Calu3 (cell line): Measurements from ENCODE around the gene SNCAIP. TPM values are rescaled to one million over a fixed set of nuclear protein-coding genes. Genes with fewer than 3 reads are reported as not detected.

ENCODE experiments used
- BruUV-seq: library from RNA; stranded (reverse); fragments of 400-500 nt; replicated peaks from 2 replicates; lab custom pipeline; 2021; lab: Mats Ljungman, UMichigan
- CTCF ChIA-PET: fragments of 300-600 bp; sonication (Branson Sonifier 250); formaldehyde crosslinking; loops from one replicate; lab custom pipeline; 2022; ENCODE audit warnings: antibody characterized with exemption; lab: Charles Lee
- DNase-seq: peaks from one replicate; pipeline ENCODE4 v3.0.0; 2022
- H3K27ac Mint-ChIP-seq: one replicate; pipeline ENCODE4 v1.8.0; 2022; ENCODE audit warnings: mixed read lengths; ENCODE audit not compliant: unreplicated experiment
- H3K27me3 Mint-ChIP-seq: one replicate; pipeline ENCODE4 v1.8.0; 2022; ENCODE audit warnings: mixed read lengths; ENCODE audit not compliant: unreplicated experiment
- H3K36me3 Mint-ChIP-seq: one replicate; pipeline ENCODE4 v1.8.0; 2022; ENCODE audit warnings: mild to moderate bottlenecking, moderate library complexity, mixed read lengths; ENCODE audit not compliant: insufficient read depth, unreplicated experiment
- H3K4me1 Mint-ChIP-seq: one replicate; pipeline ENCODE4 v1.8.0; 2022; ENCODE audit warnings: mild to moderate bottlenecking, low read depth, mixed read lengths; ENCODE audit not compliant: unreplicated experiment
- H3K4me3 Mint-ChIP-seq: one replicate; pipeline ENCODE4 v1.8.0; 2022; ENCODE audit warnings: mild to moderate bottlenecking, low read depth, moderate library complexity, mixed read lengths; ENCODE audit not compliant: unreplicated experiment
- H3K9me3 Mint-ChIP-seq: one replicate; pipeline ENCODE4 v1.8.0; 2022; ENCODE audit warnings: low read depth, mixed read lengths; ENCODE audit not compliant: unreplicated experiment
- intact Hi-C: fragments of 100-400 bp; cut with micrococcal nuclease; formaldehyde crosslinking; loops from one replicate; pipeline ENCODE4 v1.10.0; 2022; ENCODE audit not compliant: unreplicated experiment
- total RNA-seq: library from RNA; stranded (reverse); gene quantifications from 2 replicates; pipeline ENCODE4 v1.2.3, GENCODE V29; 2022
- TF ChIP-seq, protein P1 (sequence below): fragments of 200-600 bp; IDR thresholded peaks from one replicate; pipeline ENCODE4 v1.8.0; 2022; ENCODE audit warnings: antibody characterized with exemption; ENCODE audit not compliant: unreplicated experiment

SNCAIP gene
- total RNA-seq, 1 experiment from 2014 or later: not detected

DNA sequence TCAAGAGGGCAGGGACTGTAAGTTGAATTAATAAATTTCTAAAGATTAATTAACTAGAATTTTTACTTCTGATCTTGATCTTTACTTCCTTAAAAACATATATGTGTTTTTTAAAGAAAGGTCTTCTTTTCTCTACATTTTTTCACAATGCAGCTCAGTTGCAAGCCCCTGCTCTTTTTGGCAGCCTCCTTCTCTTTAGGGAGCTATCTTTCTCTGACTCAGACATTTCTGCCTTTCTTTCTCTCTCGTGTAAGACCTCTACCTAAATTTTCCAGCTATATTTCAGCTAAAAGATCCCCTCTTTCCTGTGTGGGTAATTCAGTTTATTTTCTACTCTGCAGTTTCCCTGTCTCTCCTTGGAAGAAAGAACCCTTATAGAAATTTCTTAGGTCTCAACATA lies 38.3 kb upstream of the SNCAIP start:
- DNase-seq: no peak
- Mint-ChIP-seq H3K4me1 (no peaks in the 10 kb centered on the region), H3K27me3 (no peaks in the 10 kb centered on the region), H3K4me3 (no peak overlapping the region), H3K9me3 (peaks cover 5% of the 10 kb centered on the region), H3K27ac (no peak overlapping the region), H3K36me3 (no peaks in the 10 kb centered on the region)
- intact Hi-C loops: no loop called here
- BruUV-seq: no TSS peak
- CTCF ChIA-PET: no interaction called here
- TF ChIP-seq, protein P1, sequence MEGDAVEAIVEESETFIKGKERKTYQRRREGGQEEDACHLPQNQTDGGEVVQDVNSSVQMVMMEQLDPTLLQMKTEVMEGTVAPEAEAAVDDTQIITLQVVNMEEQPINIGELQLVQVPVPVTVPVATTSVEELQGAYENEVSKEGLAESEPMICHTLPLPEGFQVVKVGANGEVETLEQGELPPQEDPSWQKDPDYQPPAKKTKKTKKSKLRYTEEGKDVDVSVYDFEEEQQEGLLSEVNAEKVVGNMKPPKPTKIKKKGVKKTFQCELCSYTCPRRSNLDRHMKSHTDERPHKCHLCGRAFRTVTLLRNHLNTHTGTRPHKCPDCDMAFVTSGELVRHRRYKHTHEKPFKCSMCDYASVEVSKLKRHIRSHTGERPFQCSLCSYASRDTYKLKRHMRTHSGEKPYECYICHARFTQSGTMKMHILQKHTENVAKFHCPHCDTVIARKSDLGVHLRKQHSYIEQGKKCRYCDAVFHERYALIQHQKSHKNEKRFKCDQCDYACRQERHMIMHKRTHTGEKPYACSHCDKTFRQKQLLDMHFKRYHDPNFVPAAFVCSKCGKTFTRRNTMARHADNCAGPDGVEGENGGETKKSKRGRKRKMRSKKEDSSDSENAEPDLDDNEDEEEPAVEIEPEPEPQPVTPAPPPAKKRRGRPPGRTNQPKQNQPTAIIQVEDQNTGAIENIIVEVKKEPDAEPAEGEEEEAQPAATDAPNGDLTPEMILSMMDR: no peak

DNA sequence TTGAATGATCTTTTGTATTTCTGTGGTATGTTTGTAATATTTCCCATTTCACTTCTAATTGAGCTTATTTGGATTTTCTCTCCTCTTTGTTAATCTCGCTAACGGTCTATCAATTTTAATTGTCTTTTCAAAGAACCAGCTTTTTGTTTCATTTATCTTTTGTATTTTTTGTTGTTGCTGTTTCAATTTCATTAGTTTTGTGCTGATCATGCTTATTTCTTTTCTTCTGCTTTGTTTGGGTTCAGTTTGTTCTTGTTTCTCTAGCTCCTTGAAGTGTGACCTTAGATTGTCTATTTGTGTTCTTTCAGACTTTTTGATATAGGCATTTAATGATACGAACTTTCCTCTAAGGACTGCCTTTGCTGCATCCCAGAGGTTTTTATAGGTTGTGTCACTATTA lies 28.4 kb upstream of the SNCAIP start:
- TF ChIP-seq, protein P1: no peak
- no peaks in the 10 kb centered on the region for H3K27me3 Mint-ChIP-seq
- no peak overlapping the region for H3K27ac Mint-ChIP-seq
- no TSS peak for BruUV-seq
- intact Hi-C loops: no loop called here
- H3K9me3 Mint-ChIP-seq: no peaks in the 10 kb centered on the region
- H3K4me3 Mint-ChIP-seq: no peak overlapping the region
- H3K4me1 Mint-ChIP-seq: no peaks in the 10 kb centered on the region
- no peaks in the 10 kb centered on the region for H3K36me3 Mint-ChIP-seq
- no peak for DNase-seq
- CTCF ChIA-PET: no interaction called here

DNA sequence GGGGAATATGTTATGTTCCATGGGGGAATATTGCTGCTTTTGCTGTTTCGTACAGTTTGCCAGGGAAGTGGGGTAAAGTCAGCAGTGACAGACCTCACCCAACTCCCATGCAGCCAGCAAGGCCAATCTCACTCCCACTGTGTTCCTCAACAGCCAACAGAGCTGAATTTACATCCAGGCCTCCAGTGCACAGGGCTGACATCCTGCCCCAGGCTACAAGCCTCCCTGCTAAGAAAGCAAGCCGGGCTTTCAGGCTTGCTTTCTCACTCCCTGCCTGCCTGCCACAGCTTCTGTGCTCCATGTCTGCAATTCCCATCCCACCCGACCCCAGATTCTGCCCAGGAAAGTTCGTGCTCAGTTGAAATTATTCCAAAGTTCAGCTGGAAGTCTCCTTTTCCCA lies 25.5 kb upstream of the SNCAIP start:
- no TSS peak for BruUV-seq
- no peak for DNase-seq
- no peak overlapping the region for H3K4me3 Mint-ChIP-seq
- no peak overlapping the region for H3K27ac Mint-ChIP-seq
- TF ChIP-seq, protein P1: no peak
- H3K36me3 Mint-ChIP-seq: no peaks in the 10 kb centered on the region
- no peaks in the 10 kb centered on the region for H3K27me3 Mint-ChIP-seq
- CTCF ChIA-PET: no interaction called here
- no peaks in the 10 kb centered on the region for H3K4me1 Mint-ChIP-seq
- intact Hi-C loops: no loop called here
- no peaks in the 10 kb centered on the region for H3K9me3 Mint-ChIP-seq

DNA sequence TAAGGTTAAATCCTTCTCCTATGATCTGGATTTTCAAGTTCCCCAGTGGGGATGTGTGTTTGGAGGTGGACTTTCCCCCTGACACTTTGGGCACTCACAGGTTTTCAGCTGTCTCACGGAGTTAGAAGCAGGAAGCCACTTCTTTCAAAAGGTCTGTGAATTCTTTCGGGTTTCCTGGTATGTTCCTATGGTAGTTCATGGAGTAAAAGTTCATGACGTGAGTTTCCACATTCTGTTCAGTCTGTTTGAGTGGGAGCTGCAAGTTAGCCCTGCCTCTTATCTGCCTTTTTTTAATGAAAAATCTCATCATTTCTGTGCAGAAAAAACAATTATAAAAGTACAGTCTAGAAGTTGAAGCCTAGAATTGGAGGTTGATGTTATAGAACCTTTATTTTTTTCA lies 24.9 kb upstream of the SNCAIP start:
- CTCF ChIA-PET: no interaction called here
- Mint-ChIP-seq H3K36me3 (no peaks in the 10 kb centered on the region), H3K27me3 (no peaks in the 10 kb centered on the region), H3K27ac (no peak overlapping the region), H3K4me3 (no peak overlapping the region), H3K4me1 (no peaks in the 10 kb centered on the region), H3K9me3 (no peaks in the 10 kb centered on the region)
- TF ChIP-seq, protein P1: no peak
- intact Hi-C loops: no loop called here
- DNase-seq: no peak
- BruUV-seq: no TSS peak
